CD4-positive, alpha-beta T cell treated with Interferon alpha-2 for 1 hour (primary cell): Measurements from ENCODE around the gene PTGER4.

Source experiments
- DNase-seq, 2 donors: peaks; one replicate each; pipeline ENCODE4 v3.0.0-alpha.2; 2020 to 2022

Gene PTGER4

DNA sequence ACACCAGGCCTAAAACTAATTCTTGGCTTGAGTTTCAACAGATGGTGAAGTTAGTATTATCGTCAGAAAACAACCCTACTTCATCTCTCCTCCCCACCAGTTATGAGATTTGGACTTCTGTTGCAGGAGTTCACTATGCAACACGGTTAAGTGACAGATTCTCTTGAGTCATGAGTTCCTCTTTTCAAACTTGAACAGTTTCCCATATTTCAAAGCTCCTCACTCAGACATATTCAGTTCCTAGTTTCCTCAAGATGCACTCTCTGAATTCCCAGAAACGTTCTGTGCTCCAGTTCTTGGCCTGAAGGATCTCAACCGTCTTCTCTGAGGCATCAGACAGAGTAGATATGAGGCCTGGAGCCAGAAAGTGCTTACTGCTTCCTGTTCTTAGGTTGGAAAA, 7.3 kb upstream of the PTGER4 start:
- DNase-seq, result no peak

DNA sequence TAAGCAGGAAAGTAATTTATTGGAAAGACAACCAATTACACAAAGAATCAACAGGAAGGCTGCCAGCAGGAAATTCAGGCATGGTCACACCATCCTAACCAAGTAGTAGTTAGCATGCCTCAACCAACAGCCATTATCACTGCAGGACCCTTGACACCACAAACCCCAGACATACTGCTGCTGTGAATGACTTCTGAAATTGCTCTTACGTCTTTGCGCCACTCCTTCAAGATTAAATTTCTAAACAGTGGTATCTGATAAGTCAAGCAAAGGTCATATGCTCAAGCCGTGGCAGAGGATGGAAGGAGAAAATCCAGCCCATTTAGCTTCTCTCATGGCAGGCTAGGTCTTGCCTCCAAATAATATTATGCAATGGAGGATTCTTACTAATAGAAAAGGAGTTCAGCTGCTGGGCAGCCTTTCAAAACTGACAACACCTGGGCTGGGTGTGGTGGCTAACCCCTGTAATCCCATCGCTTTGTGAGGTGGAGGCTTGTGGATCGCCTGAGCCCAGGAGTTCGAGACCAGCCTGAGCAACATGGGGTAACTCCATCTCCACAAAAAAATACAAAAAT, 5.0 kb upstream of the PTGER4 start:
- DNase-seq, result no peak

DNA sequence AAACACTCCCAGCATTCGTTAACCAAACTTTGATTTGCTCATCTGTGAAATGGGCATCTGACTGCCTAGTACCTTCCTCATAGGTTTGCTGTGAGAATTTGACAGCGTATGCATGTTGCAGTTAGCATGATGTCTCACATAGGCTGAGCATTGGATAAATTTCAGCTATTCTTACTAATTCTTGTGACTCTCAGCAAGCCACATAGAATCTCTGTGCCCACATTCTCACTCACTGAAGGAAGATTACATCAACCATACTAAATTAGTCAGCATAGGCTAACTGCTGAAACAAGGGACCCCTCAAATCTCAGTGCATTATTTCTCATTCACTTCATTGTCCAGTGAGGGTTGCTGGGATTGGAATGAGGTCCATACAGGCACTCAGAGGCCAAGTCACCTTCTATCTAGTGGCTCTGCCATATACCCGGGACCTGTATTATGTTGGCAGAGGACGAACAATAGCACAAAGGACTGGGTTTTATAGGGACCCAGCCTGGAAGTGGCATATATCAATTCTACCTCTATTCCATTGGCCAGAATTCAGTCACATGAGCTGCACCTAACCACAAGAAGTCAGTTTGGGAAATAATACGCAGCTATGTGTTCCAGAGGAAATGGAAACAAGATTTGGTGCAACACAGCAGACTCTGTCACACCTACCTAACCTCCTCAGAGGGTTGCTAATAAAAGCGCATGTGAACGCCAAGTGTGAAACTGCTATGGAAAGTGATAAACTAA, 4.2 kb upstream of the PTGER4 start:
- DNase-seq, result peak; percentile 35 to 76

DNA sequence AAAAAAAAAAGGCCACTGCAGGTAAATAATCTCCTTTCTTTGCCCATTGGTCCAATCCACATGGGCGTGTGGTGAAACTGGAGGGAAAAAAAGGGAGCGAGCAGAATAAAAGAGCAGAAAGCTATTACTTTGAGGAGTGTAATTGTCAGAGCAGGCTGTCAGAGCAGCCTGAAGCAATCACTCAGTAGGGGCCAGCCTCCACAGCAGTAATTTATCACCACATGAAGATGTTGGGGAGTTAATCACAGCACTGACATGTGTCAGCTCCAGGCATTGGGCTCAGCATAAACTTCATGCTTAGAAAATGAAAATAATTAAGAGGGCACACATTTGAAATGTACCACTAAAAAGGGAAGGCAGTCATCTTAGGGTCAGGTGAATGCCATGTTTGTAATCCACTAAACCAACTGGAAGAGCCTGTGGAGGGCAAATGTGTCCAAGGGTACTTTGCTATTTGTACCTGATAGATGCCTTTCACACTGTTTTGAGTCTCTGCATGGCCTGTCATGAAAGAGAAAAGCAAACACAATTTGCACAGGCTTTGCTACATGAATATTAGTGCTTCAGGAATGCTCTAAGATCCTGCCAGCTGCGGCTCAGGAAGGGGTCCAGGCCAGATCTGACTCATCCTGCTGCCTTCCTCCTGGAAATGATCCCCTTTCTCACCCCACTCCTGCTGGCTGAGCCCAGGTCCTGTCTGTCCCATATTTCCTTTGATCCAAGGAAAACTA, 2.9 kb upstream of the PTGER4 start:
- DNase-seq, result no peak

DNA sequence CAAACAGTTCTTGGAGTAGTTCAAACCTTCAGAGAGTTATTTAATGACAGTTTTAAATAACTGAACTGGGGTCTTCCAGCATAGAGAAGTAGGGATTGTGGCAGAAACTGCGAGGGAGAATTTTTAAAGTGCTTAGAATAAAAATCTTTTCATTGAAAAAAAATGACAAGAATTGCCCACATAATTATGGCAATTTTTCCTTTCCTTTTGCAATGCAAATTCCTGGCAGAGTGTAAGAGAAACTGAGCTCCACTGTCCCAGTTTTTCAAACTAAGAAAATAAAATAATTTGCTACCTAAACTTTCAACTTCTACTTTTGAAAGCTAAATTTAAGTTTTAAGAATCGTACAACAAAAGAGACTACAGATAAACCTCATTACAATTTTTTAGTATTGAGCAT, 2.3 kb upstream of the PTGER4 start:
- DNase-seq, result no peak

DNA sequence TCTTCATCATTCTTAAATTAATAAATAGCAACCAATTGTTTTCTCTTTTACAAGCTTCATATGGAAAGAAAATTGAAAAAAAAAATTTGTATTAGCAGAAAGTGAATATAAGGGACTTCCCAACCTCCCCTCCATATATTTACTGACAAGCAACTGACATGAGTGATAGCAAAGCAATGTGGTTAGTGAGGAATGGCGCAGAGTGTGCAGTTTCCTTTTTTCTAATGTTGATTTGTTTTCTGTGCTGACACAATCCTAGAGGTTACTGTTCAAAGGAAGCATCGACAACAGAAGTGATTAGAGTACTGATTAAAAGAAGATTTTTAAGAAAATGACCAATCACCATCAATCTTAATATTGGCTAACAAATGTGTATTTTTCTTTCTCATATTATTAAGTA, 1.7 kb upstream of the PTGER4 start:
- DNase-seq, result peak in 1 of 2 donors; percentile 59

DNA sequence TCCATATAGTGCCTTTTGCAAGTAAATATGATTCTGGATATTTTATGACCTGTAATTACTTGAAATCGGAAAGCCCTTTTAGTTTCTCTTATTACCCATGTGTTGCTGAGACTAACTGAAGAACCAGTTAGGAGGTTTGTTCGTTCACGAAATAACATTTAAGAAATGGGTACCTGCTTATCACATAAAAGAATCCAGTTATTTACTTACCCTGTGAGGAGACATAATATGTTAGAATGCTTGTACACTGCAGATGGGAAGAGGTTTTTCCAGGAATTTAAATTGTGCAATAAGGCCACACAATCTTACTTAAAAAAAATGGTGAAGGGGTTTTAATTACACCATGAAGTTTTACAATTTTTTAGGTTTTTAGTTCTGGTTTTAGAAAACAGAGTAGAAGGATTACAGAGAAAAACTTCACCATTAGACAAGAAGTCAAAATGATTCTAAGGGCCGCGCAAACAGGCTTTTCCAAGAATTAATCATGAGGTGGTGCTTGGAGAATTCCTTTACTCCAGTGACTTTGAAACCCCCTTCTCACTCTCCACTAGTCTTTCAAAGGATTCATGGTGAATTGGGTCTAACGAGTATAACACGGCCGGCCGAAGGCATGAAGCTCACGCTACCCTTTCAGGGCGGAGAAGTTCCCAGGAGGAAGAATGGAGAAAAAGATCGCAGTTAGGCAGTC, 1.1 kb upstream of the PTGER4 start:
- DNase-seq, result no peak

DNA sequence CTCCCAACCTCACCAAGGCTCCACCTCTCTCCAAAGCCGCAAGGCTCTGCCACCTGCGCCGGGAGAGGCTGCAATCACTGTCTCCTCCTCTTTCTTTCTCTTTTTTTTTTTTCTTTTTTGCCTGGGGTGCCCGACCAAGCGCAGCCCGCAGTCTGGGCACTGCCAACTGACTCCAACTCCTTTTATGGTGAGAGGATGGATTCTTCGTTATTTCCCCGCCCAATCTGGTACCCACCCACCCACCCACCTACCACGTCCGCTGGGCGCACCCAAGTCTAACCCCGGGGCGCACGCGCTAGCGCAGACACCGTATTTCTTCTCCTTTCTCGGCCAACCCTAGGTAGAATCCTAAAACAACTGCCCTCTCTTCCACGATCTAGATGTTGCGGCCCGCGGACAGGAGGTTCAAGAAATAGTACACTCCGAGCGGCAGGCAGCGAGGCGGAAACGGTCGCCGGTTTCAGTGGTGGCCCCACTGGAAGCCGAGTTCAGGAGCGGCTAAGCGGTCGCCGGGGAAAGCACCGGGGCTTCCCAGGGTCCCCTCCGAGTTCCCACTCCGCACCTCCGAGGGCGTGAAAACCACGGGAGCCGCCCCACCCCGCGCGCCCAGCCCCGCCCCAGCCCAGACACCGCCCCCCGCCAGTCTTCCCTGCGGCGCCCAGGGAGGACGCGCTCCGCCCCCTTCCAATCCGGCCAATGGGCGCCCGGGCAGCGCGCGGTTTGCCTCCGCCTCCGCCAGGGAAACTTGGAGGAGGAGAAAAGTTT, 385 bp upstream of the PTGER4 start:
- peak; percentile 89 to 94 for DNase-seq

DNA sequence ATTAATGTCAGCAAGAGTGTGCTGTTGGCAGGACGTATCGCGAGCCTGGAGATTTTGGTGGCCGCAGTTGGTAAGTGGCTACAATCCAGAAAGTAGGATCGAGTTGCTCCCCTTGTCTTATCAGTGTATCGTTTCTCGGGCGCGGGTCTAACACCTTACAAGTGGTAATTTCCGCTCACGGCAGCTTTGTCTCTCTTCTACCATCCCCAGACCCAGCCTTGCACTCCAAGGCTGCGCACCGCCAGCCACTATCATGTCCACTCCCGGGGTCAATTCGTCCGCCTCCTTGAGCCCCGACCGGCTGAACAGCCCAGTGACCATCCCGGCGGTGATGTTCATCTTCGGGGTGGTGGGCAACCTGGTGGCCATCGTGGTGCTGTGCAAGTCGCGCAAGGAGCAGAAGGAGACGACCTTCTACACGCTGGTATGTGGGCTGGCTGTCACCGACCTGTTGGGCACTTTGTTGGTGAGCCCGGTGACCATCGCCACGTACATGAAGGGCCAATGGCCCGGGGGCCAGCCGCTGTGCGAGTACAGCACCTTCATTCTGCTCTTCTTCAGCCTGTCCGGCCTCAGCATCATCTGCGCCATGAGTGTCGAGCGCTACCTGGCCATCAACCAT, 1.1 kb downstream of the PTGER4 start:
- peak; percentile 48 to 64 for DNase-seq

DNA sequence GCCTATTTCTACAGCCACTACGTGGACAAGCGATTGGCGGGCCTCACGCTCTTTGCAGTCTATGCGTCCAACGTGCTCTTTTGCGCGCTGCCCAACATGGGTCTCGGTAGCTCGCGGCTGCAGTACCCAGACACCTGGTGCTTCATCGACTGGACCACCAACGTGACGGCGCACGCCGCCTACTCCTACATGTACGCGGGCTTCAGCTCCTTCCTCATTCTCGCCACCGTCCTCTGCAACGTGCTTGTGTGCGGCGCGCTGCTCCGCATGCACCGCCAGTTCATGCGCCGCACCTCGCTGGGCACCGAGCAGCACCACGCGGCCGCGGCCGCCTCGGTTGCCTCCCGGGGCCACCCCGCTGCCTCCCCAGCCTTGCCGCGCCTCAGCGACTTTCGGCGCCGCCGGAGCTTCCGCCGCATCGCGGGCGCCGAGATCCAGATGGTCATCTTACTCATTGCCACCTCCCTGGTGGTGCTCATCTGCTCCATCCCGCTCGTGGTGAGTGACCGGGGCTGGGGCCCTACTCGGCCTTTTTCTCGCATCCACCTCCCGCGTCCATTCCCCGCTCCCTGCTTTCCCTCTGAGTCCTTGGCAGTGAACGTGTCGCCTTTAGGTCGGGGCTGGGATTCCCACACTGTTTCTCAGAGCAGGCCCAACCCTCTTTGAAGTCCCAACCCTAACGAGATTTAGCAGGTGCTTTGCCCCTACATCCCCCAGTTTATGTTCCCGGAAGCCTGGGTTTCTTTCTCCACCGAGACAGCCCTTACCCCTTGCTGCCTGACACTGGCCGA, 1.8 kb downstream of the PTGER4 start:
- peak; percentile 70 to 78 for DNase-seq

DNA sequence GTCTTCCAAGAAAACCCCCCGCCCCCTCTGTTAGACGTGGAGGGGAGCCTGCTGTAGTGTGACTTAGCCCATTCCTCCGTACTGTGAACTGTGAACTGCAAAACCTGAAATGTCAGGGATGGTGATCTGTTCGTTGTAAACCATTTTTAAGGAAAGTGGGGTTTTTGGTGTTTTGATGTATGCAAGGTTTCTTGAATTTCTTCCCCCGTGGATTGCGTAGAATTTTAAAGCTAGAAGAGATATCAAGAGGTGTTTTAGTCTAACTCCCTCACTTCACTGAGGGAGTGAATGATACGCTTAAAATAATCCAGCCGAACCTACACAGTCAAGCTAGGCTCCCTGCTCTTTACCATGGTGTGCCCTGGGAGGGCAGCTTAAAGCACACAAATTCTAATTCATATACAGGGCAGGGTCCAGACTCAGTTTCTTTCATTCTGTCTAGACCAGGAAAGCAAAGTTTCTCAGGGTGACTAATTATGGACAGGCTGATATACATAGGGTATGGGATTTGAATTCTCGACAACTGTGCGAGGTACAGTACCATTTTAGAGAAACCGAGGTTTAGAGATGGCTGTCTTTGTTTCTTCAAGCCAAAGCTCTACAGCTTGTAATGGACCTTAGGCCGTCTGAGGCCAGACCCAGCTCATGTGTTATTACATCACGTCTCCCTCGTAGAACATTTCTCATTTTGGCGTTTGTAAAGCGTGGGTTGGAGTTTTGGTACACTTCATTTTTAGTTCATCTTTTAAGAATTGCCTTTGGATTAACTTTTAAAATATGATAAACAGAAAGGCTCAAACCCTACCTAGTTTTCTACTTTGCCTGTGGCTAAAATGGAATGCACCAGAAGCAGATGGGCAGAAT, 2.7 kb downstream of the PTGER4 start:
- DNase-seq, result no peak

DNA sequence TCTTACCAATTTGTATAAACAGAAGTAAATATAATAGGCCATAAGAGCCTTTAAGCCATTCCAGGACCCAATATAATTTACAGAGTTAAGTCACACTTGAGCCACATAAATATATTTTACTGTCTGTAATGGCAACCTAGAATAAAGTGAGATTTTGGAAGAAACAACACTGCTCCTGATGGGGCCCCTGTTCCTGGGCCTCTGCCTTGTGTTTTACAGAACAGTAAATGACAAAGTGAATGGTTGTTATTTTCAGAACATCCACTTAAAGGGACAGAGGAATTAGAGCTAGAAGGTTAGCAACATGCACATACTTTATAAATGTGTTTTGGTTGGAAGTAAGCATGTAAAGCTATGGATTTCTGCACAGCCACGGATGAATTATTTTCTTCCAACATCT, 3.6 kb downstream of the PTGER4 start:
- DNase-seq, result no peak

DNA sequence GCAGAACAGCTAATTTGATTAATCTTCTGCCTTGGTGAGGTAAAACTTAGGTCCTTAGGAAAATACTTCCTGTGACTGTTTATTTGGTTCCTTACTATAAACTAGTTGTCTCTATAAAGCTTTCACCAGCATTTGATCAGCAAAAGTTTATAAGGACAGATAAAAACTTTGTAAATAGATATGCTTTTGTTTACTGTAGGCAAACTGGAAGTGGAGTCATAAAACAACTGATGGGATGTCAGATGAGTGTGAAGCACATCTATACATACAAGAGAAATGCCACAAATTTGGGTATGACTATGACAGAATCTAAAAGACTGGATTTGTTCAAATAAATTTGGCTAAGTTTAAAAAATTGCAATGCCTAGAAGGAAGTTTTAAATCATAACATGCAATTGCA, 5.5 kb downstream of the PTGER4 start:
- no peak for DNase-seq

DNA sequence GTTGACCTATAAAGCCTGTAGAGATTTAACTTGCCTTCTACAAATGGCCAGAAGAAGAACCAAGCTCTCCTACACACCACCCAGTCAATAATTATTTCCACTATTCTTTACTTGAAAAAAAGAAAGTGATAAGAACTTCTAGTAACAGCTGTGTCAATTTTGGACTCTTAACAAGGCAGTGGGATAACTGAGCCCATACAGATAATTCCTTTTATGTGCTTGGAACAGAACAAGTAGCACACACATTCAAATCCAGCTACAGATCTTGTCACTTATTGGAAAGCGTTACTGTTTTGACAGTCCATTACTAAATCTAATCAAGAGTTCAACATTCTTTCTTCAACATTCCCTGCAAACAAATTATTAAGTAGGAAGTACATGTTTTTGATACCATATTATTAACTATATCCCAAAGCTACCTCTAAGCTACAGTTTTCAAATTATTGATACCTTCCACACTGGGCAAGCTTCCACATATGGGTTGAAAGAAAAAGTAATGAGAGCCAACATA, 6.3 kb downstream of the PTGER4 start:
- no peak for DNase-seq

DNA sequence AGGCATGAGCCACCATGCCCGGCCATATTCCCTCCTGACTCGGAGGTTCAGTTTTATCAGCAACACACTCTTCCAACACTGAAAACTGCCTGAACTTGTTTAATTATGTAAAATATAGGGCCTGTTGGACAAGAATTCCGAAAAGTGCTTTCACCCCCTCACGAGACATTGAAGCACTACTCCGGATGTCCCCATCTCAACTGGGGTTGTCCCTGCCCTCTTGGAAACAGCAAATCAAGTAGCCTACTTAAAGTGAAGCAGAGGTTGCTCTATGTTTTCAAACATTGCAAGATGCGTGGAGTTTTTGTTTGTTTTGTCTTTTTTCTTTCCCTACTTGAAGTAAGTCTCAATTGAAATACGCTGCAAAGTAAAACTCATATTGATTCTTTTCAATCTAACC, 7.6 kb downstream of the PTGER4 start:
- DNase-seq, result peak in 1 of 2 donors; percentile 59

DNA sequence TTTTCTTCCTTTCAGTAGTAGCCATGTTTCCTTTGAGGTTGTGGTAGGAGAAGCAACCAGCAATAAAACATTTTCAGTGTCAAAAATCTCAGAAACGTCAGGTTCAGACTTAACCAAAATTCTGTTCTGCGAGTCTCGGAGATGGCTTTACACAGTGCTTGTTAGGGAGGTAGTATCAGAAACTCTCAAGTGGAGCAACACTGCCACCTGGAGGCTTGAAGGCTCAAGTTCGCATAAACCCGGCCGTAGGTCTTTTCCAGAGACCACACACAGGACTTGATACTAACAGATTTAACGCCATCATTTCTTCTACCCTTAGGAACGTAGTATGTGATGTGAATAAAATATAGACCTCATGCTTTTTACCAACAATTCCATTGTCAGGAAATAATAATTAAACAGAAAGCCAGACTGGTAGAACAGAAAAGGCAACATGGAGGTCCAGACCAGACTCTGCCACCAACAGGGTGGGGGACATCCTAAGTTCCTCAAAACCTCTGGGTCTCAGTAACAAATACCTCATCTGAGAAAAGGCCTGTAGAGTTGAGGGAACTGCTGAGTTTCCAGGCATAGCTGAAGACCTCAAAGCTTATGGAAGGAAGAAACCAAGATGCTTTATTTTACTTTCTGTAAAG, 8.5 kb downstream of the PTGER4 start:
- peak; percentile 86 to 91 for DNase-seq

DNA sequence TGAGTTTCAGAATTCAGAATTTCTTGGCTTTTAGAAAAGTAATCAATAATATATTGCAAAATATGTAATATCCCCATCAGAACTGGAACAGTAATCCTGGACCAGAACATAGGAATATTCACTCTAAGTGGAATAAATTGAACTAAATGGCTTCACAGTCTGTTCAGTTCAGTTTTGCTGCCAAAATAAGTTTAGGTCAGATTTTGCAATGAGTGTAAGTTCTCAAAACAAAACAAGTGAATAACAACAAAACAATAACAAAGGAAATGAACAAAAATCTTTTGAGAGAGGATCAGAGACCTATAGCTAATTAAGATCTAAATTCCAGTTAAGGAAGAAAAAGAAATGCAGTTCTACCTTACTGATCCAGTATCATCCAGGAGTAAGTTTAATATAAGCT, 9.3 kb downstream of the PTGER4 start:
- DNase-seq, result no peak

DNA sequence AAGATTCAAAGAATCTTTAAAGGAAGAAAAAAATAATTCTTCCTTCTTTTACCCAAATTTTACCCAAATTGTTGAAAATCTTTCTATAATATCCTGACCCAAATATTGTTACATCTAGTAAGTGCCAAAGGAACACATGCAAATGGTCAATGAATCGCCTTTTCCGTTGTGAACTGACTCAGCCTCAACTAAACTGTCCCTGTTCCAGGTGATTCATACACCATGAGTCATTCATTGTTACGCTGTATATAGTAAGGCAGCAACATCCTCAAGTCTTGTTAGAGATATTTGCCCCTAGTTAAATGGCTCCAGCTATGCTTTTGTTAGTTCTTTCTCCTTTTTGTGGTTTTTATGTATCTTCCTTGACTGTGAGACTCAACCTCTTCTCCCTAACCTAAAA, 9.7 kb downstream of the PTGER4 start:
- peak in 1 of 2 donors; percentile 48 for DNase-seq

DNA sequence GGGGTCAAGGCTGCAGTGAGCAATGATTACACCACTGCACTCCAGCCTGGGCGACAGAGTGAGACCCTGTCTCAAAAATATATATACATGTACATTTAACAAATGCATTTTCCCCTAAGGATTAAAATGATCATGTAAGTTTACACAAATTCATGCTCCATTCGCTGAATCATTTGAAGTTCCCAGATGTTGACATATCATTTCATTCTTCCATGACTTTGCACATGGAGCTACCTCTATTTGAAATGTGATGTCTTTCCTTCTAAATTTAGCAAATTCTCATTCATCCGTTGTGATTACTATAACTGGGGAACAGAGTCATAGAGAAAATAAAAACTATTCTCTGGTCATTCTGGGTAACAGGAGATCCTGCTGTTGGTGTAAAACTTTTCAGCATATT, 10.6 kb downstream of the PTGER4 start:
- no peak for DNase-seq

DNA sequence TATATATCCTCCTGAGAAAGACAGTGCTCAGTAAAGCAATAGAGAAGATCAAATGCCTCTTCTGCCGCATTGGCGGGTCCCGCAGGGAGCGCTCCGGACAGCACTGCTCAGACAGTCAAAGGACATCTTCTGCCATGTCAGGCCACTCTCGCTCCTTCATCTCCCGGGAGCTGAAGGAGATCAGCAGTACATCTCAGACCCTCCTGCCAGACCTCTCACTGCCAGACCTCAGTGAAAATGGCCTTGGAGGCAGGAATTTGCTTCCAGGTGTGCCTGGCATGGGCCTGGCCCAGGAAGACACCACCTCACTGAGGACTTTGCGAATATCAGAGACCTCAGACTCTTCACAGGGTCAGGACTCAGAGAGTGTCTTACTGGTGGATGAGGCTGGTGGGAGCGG, 12.2 kb downstream of the PTGER4 start:
- no peak for DNase-seq
